A673 (cell line): ENCODE measurements around the gene CRISP1. TPM values are rescaled to one million over a fixed set of nuclear protein-coding genes. Genes with fewer than 3 reads are reported as not detected.

Source experiments
- BruUV-seq: library from RNA; stranded (reverse); fragments of 400-500 nt; replicated peaks from 2 replicates; lab custom pipeline; 2021; lab: Mats Ljungman, UMichigan
- CTCF ChIA-PET: fragments of 300-600 bp; sonication (Branson Sonifier 250); formaldehyde crosslinking; loops from one replicate; lab custom pipeline; 2022; ENCODE audit warnings: antibody characterized with exemption; lab: Charles Lee
- POLR2A ChIA-PET: fragments of 300-600 bp; sonication (Branson Sonifier 250); formaldehyde crosslinking; loops from one replicate; lab custom pipeline; 2022; ENCODE audit warnings: antibody characterized with exemption; ENCODE audit not compliant: low non-redundant PET; lab: Charles Lee
- DNase-seq: peaks from one replicate; pipeline ENCODE4 v3.0.0-alpha.2; 2015; ENCODE audit warnings: low spot score
- H3K27ac ChIP-seq: fragments of 200-600 bp; sonication (generic); 2 replicates; pipeline ENCODE4 v1.5.1; 2016; ENCODE audit warnings: mixed run types, low read depth, mild to moderate bottlenecking, mixed read lengths, antibody characterized with exemption, low read length; ENCODE audit not compliant: poor library complexity, severe bottlenecking
- H3K27me3 ChIP-seq: fragments of 200-600 bp; sonication (generic); replicated peaks from 2 replicates; pipeline ENCODE4 v1.6.1; 2017; ENCODE audit warnings: mixed run types, low read depth, mild to moderate bottlenecking, mixed read lengths, antibody characterized with exemption, low read length; ENCODE audit not compliant: insufficient read depth, poor library complexity
- H3K36me3 ChIP-seq: fragments of 200-600 bp; sonication (generic); 2 replicates; pipeline ENCODE4 v1.6.1; 2016; ENCODE audit warnings: mixed run types, mild to moderate bottlenecking, mixed read lengths, antibody characterized with exemption, low read length; ENCODE audit not compliant: insufficient read depth, poor library complexity, severe bottlenecking
- H3K4me1 ChIP-seq: fragments of 200-600 bp; sonication (generic); 2 replicates; pipeline ENCODE4 v1.6.1; 2017; ENCODE audit warnings: mixed run types, mild to moderate bottlenecking, mixed read lengths, antibody characterized with exemption, low read length; ENCODE audit not compliant: insufficient read depth, poor library complexity, severe bottlenecking
- H3K4me3 ChIP-seq: fragments of 200-600 bp; sonication (generic); 2 replicates; pipeline ENCODE4 v1.5.1; 2016; ENCODE audit warnings: low read depth, mixed run types, mild to moderate bottlenecking, mixed read lengths, low read length; ENCODE audit not compliant: poor library complexity, severe bottlenecking
- H3K9me3 ChIP-seq: fragments of 200-600 bp; sonication (generic); 2 replicates; pipeline ENCODE4 v1.6.1; 2016; ENCODE audit warnings: mixed run types, low read depth, mild to moderate bottlenecking, mixed read lengths, antibody characterized with exemption, low read length; ENCODE audit not compliant: poor library complexity, severe bottlenecking
- CTCF ChIP-seq: fragments of 300-800, 200-600 bp; sonication (generic); conservative IDR thresholded peaks from 2 replicates; pipeline ENCODE4 v1.5.1; 2017; ENCODE audit warnings: low read depth, mild to moderate bottlenecking, antibody characterized with exemption, low read length, moderate library complexity, mixed read lengths
- EZH2 ChIP-seq: fragments of 200-600 bp; sonication (generic); IDR thresholded peaks from 2 replicates; pipeline ENCODE4 v1.6.1; 2017; ENCODE audit warnings: borderline replicate concordance, low read depth, mild to moderate bottlenecking, mixed read lengths, antibody characterized with exemption, low read length; ENCODE audit not compliant: poor library complexity, severe bottlenecking
- intact Hi-C: fragments of 100-400 bp; cut with micrococcal nuclease; formaldehyde crosslinking; loops from one replicate; pipeline ENCODE4 v1.10.0; 2022; ENCODE audit not compliant: unreplicated experiment
- total RNA-seq: library from RNA; stranded (reverse); gene quantifications from 2 replicates; pipeline ENCODE4 v1.2.3, GENCODE V29; 2021

CRISP1 gene
- total RNA-seq, 1 experiment from 2014 or later = not detected

GRCh38 chr6:49839957-49840356 is 26.4 kb downstream of the CRISP1 start:
- no peak overlapping the region for H3K27ac ChIP-seq
- ChIA-PET POLR2A (no interaction called here), CTCF (no interaction called here)
- peaks cover 4% of the 10 kb centered on the region for H3K27me3 ChIP-seq
- no peak overlapping the region for H3K4me3 ChIP-seq
- no peaks in the 10 kb centered on the region for H3K9me3 ChIP-seq
- H3K36me3 ChIP-seq = no peaks in the 10 kb centered on the region
- TF ChIP-seq EZH2 = no peak
- no peak for TF ChIP-seq CTCF
- DNase-seq = no peak
- intact Hi-C loops = loop anchor here (10.0 kb wide), 1 partner anchor 1075 kb away; no protein-coding TSS in a partner anchor
- no peaks in the 10 kb centered on the region for H3K4me1 ChIP-seq
- no TSS peak for BruUV-seq

- Histone ChIP-seq H3K27ac (no peak overlapping the region), H3K4me1 (no peaks in the 10 kb centered on the region), H3K4me3 (no peak overlapping the region), H3K36me3 (no peaks in the 10 kb centered on the region), H3K27me3 (peaks cover 4% of the 10 kb centered on the region), H3K9me3 (no peaks in the 10 kb centered on the region)
- TF ChIP-seq EZH2 (no peak), CTCF (no peak)
- no TSS peak for BruUV-seq
- intact Hi-C loops = no loop called here
- DNase-seq = no peak
- POLR2A ChIA-PET = no interaction called here
- CTCF ChIA-PET = no interaction called here
These were observed 27.2 kb downstream of the CRISP1 start for GRCh38 chr6:49839162-49839561.

- intact Hi-C loops = no loop called here
- H3K9me3 ChIP-seq = no peaks in the 10 kb centered on the region
- H3K27me3 ChIP-seq = peaks cover 4% of the 10 kb centered on the region
- no peak for TF ChIP-seq EZH2
- TF ChIP-seq CTCF = no peak
- no peak overlapping the region for H3K4me3 ChIP-seq
- ChIA-PET POLR2A (no interaction called here), CTCF (no interaction called here)
- DNase-seq = no peak
- no peaks in the 10 kb centered on the region for H3K4me1 ChIP-seq
- BruUV-seq = no TSS peak
- no peaks in the 10 kb centered on the region for H3K36me3 ChIP-seq
- no peak overlapping the region for H3K27ac ChIP-seq
These were observed 31.2 kb downstream of the CRISP1 start for GRCh38 chr6:49835140-49835539.
